CD14-positive monocyte (primary cell): ENCODE results near the gene PHACTR4. TPM values are rescaled to one million over a fixed set of nuclear protein-coding genes. Genes with fewer than 3 reads are reported as not detected.
"Not testable (repeated sequence)": the region's sequence is repeated elsewhere in the genome, so short reads cannot be mapped to it uniquely, and the experiment has no call there.

Source experiments
- DNase-seq, 3 donors: peaks; one replicate each; pipeline ENCODE4 v3.0.0-alpha.2; 2011 to 2022
- H2AFZ ChIP-seq: 2 replicates; pipeline ENCODE4 v1.6.0; 2012; ENCODE audit warnings: mild to moderate bottlenecking, low read depth, low read length, inconsistent platforms; ENCODE audit not compliant: insufficient read depth, poor library complexity, severe bottlenecking
- H3K27ac ChIP-seq, 2 donors: 1 replicate in 1 of 2; 2 replicates in 1 of 2; pipeline ENCODE4 v1.5.1; 2012 to 2013; ENCODE audit warnings: low read length in 2 of 2, control low read depth in 1 of 2, inconsistent platforms in 1 of 2, low read depth in 1 of 2, mild to moderate bottlenecking in 1 of 2
- H3K27me3 ChIP-seq, 2 donors: one replicate each; pipeline versions ENCODE4 v1.6.0 to v1.6.1; 2011 to 2013; ENCODE audit warnings: low read length in 2 of 2; ENCODE audit not compliant: control insufficient read depth in 2 of 2, insufficient read depth in 2 of 2
- H3K36me3 ChIP-seq, 2 donors: replicated peaks in 1 of 2; 1 replicate in 1 of 2; 2 replicates in 1 of 2; pipeline versions ENCODE4 v1.5.1 to v1.6.1; 2012 to 2013; ENCODE audit warnings: low read length in 2 of 2, control low read depth in 1 of 2, inconsistent platforms in 1 of 2, mild to moderate bottlenecking in 1 of 2; ENCODE audit not compliant: insufficient read depth in 2 of 2, control insufficient read depth in 1 of 2
- H3K4me1 ChIP-seq, 2 donors: 1 replicate in 1 of 2; 2 replicates in 1 of 2; pipeline versions ENCODE4 v1.5.1 to v1.6.1; 2012 to 2013; ENCODE audit warnings: low read length in 2 of 2, control low read depth in 1 of 2, inconsistent platforms in 1 of 2, mild to moderate bottlenecking in 1 of 2, moderate library complexity in 1 of 2; ENCODE audit not compliant: insufficient read depth in 2 of 2, control insufficient read depth in 1 of 2
- H3K4me2 ChIP-seq: replicated peaks from 2 replicates; pipeline ENCODE3; 2012; ENCODE audit warnings: low read length, moderate library complexity, mild to moderate bottlenecking; ENCODE audit not compliant: poor library complexity, severe bottlenecking; ENCODE audit errors: extremely low read depth
- H3K4me3 ChIP-seq, 3 experiments: fragments of 200-600 bp in 1 of 3; sonication (generic) in 1 of 3; replicated peaks in 1 of 3; 1 replicate in 2 of 3; 2 replicates in 1 of 3; pipeline ENCODE4 v1.5.1; 2011 to 2013; ENCODE audit warnings: low read length in 3 of 3, mild to moderate bottlenecking in 3 of 3, control low read depth in 2 of 3, low read depth in 2 of 3, inconsistent platforms in 1 of 3, moderate library complexity in 1 of 3
- H3K79me2 ChIP-seq: 2 replicates; pipeline ENCODE4 v1.6.0; 2012; ENCODE audit warnings: mild to moderate bottlenecking, control low read depth, inconsistent platforms, low read length, moderate library complexity; ENCODE audit not compliant: insufficient read depth
- H3K9ac ChIP-seq: 2 replicates; pipeline ENCODE4 v1.6.0; 2017; ENCODE audit warnings: low read length, mild to moderate bottlenecking; ENCODE audit not compliant: insufficient read depth, poor library complexity, severe bottlenecking
- H3K9me3 ChIP-seq, 2 donors: replicated peaks in 1 of 2; 1 replicate in 1 of 2; 2 replicates in 1 of 2; pipeline versions ENCODE4 v1.5.1 to v1.6.1; 2012 to 2013; ENCODE audit warnings: low read length in 2 of 2, control low read depth in 1 of 2; ENCODE audit not compliant: control insufficient read depth in 1 of 2, insufficient read depth in 1 of 2
- H4K20me1 ChIP-seq: 2 replicates; pipeline ENCODE4 v1.6.0; 2012; ENCODE audit warnings: mild to moderate bottlenecking, low read length, control low read depth, moderate library complexity; ENCODE audit not compliant: insufficient read depth
- H3K27ac Mint-ChIP-seq, 7 donors: one replicate each; pipeline ENCODE4 v1.8.0; 2020; ENCODE audit warnings: mild to moderate bottlenecking in 7 of 7, mixed read lengths in 7 of 7, moderate library complexity in 6 of 7, inconsistent platforms in 2 of 7
- H3K27me3 Mint-ChIP-seq, 3 donors: one replicate each; pipeline ENCODE4 v1.8.0; 2021 to 2022; ENCODE audit warnings: low read depth in 3 of 3, mild to moderate bottlenecking in 3 of 3, mixed read lengths in 3 of 3, moderate library complexity in 3 of 3, inconsistent platforms in 1 of 3
- H3K36me3 Mint-ChIP-seq, 2 donors: one replicate each; pipeline ENCODE4 v1.8.0; 2020; ENCODE audit warnings: mixed read lengths in 2 of 2, inconsistent platforms in 1 of 2, mild to moderate bottlenecking in 1 of 2
- H3K4me1 Mint-ChIP-seq: one replicate; pipeline ENCODE4 v1.8.0; 2020; ENCODE audit warnings: mild to moderate bottlenecking, mixed read lengths
- H3K4me3 Mint-ChIP-seq, 2 donors: one replicate each; pipeline ENCODE4 v1.8.0; 2020; ENCODE audit warnings: mild to moderate bottlenecking in 2 of 2, mixed read lengths in 2 of 2, moderate library complexity in 1 of 2
- H3K9me3 Mint-ChIP-seq, 7 donors: one replicate each; pipeline ENCODE4 v1.8.0; 2020 to 2022; ENCODE audit warnings: mixed read lengths in 7 of 7, mild to moderate bottlenecking in 6 of 7, moderate library complexity in 6 of 7, inconsistent platforms in 2 of 7
- WGBS: methylation state at CpG from one replicate; pipeline ENCODE4 v1.1.5; 2013; ENCODE audit warnings: missing lambda C conversion rate; ENCODE audit not compliant: insufficient coverage; 5-methylcytosine and 5-hydroxymethylcytosine counted together
- intact Hi-C, 2 donors: fragments of 100-400 bp; cut with micrococcal nuclease; formaldehyde crosslinking; loops; one replicate each; pipeline versions ENCODE4 v1.15.0 to v1.15.1; 2023
- polyA plus RNA-seq, 3 donors: library from polyadenylated mRNA; depleted of rRNA in 1 of 3; unstranded in 2 of 3; stranded (reverse) in 1 of 3; fragments of 300-500 nt in 2 of 3; fragments of >200 nt in 1 of 3; fragmentation: Illumina TruSeq in 2 of 3; gene quantifications; 1 replicate in 2 of 3; 2 replicates in 1 of 3; pipeline ENCODE4 v1.2.3, GENCODE V29; 2012 to 2021
- TF ChIP-seq, protein P1 (sequence below): fragments of 200-600 bp; IDR thresholded peaks from one replicate; pipeline ENCODE4 v1.8.0; 2022; ENCODE audit warnings: antibody characterized with exemption, mild to moderate bottlenecking

PHACTR4 gene
- polyA plus RNA-seq, 3 donors, result 2.9 to 9.7 (median 2.9) TPM

DNA sequence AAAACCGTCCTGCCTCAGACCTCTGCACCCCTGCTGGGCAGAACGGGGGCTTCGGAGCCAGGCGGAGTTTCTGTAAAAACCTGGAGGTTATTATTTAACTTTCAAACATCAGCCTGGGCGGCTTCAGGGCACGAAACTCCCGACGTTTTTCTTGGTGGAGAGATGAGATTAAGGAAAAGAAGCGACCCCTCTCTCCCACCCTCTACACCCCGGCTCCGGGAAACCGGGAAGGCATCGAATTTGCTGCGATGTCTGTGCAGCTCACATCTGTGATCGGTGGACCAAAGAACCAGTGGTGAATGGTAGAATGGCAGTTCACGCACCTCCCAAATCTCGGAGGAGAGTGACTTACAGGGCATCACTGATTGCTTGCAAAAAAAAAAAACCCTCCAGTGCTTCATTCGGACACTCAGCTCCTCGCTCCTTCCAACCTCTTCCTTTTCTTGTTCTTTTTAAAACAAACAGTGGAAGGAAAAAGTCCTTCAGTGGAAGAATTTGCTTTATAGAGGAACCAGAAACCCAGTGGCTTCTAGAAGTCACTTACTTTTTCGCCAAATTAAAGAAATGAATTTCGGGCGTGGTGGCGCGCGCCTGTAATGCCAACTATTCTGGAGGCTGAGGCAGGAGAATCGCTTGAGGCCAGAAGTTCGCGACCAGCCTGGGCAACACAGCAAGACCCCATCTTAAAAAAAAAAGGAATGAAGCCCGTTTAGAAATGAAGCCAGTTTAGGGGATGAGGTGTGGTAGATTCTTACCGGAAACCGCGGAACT, 884 bp downstream of the PHACTR4 start:
- Histone ChIP-seq H3K4me1 (peaks cover 16 to 17% of the 10 kb centered on the region in 2 donors), H3K79me2 (peaks cover 57% of the 10 kb centered on the region), H3K27ac (peak overlapping the region in 1 of 2 donors; percentile 89), H3K9me3 (no peaks in the 10 kb centered on the region), H3K4me3 (peak overlapping the region; percentile 91 to 93 (median 91)), H3K27me3 (no peaks in the 10 kb centered on the region), H3K36me3 (no peaks in the 10 kb centered on the region), H2AFZ (peak overlapping the region; percentile 92), H4K20me1 (peaks cover 3% of the 10 kb centered on the region), H3K4me2 (peak overlapping the region; percentile 87), H3K9ac (peak overlapping the region; percentile 92)
- H3K4me3 Mint-ChIP-seq, result peak overlapping the region; percentile 96 to 98
- peaks cover 30% of the 10 kb centered on the region for H3K4me1 Mint-ChIP-seq
- TF ChIP-seq, protein P1, sequence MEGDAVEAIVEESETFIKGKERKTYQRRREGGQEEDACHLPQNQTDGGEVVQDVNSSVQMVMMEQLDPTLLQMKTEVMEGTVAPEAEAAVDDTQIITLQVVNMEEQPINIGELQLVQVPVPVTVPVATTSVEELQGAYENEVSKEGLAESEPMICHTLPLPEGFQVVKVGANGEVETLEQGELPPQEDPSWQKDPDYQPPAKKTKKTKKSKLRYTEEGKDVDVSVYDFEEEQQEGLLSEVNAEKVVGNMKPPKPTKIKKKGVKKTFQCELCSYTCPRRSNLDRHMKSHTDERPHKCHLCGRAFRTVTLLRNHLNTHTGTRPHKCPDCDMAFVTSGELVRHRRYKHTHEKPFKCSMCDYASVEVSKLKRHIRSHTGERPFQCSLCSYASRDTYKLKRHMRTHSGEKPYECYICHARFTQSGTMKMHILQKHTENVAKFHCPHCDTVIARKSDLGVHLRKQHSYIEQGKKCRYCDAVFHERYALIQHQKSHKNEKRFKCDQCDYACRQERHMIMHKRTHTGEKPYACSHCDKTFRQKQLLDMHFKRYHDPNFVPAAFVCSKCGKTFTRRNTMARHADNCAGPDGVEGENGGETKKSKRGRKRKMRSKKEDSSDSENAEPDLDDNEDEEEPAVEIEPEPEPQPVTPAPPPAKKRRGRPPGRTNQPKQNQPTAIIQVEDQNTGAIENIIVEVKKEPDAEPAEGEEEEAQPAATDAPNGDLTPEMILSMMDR, result peak; percentile 20
- H3K27me3 Mint-ChIP-seq, result peaks cover 0 to 3% (median 0%) of the 10 kb centered on the region in 3 donors
- 54% methylated on average over 20 of the region's 32 CpGs for WGBS
- peak in 1 of 3 donors; percentile 16 for DNase-seq
- intact Hi-C loops, result no loop called here
- peak overlapping the region; percentile 64 to 95 (median 87) for H3K27ac Mint-ChIP-seq
- no peaks in the 10 kb centered on the region for H3K9me3 Mint-ChIP-seq
- peaks cover 0 to 2% of the 10 kb centered on the region in 2 donors for H3K36me3 Mint-ChIP-seq

DNA sequence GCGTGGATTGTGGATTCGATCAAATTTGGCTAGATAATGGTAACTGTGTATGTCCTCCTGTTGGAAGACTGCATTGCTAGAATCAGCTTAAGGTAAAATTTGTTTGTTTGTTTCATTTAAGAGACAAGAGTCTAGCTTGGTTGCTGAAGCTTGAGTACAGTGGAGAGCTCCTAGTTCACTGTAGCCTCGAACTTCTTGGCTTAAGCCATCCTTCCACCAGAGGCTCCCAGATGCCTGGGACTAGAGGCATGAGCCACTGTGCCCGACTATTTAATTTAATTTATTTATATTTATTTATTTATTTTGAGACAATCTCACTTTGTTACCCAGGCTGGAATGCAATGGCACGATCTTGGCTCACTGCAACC, 1.5 kb downstream of the PHACTR4 start:
- Histone ChIP-seq H2AFZ (no peak overlapping the region), H3K4me2 (peak overlapping the region; percentile 87), H3K9me3 (no peaks in the 10 kb centered on the region), H3K4me3 (peak overlapping the region in 1 of 3 experiments; percentile 91), H3K36me3 (no peaks in the 10 kb centered on the region), H4K20me1 (peaks cover 3% of the 10 kb centered on the region), H3K4me1 (peaks cover 16 to 17% of the 10 kb centered on the region in 2 donors), H3K27me3 (no peaks in the 10 kb centered on the region), H3K27ac (no peak overlapping the region), H3K9ac (no peak overlapping the region), H3K79me2 (peaks cover 63% of the 10 kb centered on the region)
- DNase-seq, result no peak
- H3K27ac Mint-ChIP-seq, result no peak overlapping the region
- peak overlapping the region; percentile 71 to 96 for H3K4me3 Mint-ChIP-seq
- TF ChIP-seq, protein P1, result no peak
- intact Hi-C loops, result no loop called here
- 95% methylated on average over 2 of the region's 5 CpGs for WGBS
- peaks cover 30% of the 10 kb centered on the region for H3K4me1 Mint-ChIP-seq
- peaks cover 0 to 6% (median 0%) of the 10 kb centered on the region in 3 donors for H3K27me3 Mint-ChIP-seq
- peaks cover 0 to 2% of the 10 kb centered on the region in 2 donors for H3K36me3 Mint-ChIP-seq
- H3K9me3 Mint-ChIP-seq, result no peaks in the 10 kb centered on the region

DNA sequence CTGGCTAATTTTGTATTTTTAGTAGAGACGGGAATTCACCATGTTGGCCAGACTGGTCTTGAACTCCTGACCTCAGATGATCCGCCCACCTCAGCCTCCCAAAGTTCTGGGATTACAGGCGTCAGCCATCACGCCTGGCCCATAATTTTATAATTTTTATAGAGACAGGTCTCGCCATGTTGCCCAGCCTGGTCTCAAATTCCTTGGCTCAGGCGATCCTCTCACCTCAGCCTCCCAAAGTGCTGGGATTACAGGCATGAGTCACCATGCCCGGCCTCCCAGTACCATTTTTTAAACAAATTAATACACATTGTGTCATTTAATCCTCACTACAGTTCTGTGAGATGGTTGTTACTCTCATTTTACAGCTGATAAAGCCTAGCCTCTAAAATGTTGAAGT, 3.9 kb downstream of the PHACTR4 start:
- DNase-seq, H3K27ac ChIP-seq, H4K20me1 ChIP-seq, H2AFZ ChIP-seq, H3K9me3 ChIP-seq, H3K27me3 ChIP-seq, H3K4me3 ChIP-seq, H3K4me3 Mint-ChIP-seq, H3K4me2 ChIP-seq, H3K36me3 Mint-ChIP-seq, H3K27me3 Mint-ChIP-seq, H3K9me3 Mint-ChIP-seq, H3K9ac ChIP-seq, intact Hi-C loops, H3K36me3 ChIP-seq: not testable (repeated sequence)
- peak overlapping the region in 2 of 7 donors; percentile 21 to 62 for H3K27ac Mint-ChIP-seq
- peaks cover 82% of the 10 kb centered on the region for H3K79me2 ChIP-seq
- WGBS, result 96% methylated on average over 5 of the region's 7 CpGs
- H3K4me1 ChIP-seq, result peaks cover 18 to 19% of the 10 kb centered on the region in 2 donors
- H3K4me1 Mint-ChIP-seq, result peaks cover 31% of the 10 kb centered on the region
